GM20431 (cell line): ENCODE measurements around the gene CHN2.
"Not testable (repeated sequence)": the region's sequence is repeated elsewhere in the genome, so short reads cannot be mapped to it uniquely, and the experiment has no call there.

Experiments used
- in situ Hi-C: fragments of 300-500 bp; cut with MseI, MboI; formaldehyde crosslinking; loops from one replicate; pipeline ENCODE4 v1.15.0; 2020; ENCODE audit warnings: low sequenced_read_pairs; ENCODE audit not compliant: unreplicated experiment

Gene CHN2

DNA sequence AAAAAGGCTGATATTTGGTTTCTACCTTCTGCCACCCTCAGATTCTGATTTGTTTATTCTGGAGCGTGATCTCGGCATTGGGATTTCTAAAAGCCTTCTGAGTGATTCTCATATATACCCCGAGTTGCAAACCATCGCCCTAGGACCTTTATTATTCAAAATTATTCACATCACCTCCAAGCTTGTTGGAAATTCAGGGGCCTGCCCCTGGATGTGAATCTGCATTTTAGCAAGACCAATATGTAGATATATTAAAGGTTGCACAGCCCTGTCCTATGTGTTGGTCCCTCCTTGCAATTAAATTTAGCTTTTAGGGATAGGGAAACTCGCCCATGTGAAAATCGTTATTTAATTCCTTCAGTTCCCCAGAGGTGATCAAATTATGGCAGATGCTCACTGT, 9.0 kb upstream of the CHN2 start:
- in situ Hi-C loops, result no loop called here

DNA sequence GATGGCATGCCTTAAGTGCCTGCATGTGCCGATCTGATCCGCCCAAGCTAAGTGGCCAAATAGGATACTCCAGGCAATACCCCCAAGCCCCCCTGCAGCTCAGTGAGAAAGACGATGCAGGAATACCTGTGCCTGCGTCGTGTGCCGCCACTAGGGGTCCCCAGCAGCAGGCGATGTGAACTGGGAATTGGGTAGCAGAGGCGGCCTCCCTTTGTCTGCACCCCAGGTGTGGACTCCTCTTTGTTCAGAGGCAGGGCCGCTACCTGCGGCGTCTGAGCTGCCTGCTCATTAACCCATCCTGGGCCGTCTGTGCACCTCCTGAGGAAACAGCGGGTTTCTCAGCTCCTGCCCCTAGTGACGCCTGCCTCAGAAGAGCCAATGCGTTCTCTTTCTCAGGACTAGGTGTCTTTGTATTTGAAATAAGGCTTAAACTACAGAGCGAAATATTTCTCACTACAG, 4.8 kb upstream of the CHN2 start:
- in situ Hi-C loops, result no loop called here

DNA sequence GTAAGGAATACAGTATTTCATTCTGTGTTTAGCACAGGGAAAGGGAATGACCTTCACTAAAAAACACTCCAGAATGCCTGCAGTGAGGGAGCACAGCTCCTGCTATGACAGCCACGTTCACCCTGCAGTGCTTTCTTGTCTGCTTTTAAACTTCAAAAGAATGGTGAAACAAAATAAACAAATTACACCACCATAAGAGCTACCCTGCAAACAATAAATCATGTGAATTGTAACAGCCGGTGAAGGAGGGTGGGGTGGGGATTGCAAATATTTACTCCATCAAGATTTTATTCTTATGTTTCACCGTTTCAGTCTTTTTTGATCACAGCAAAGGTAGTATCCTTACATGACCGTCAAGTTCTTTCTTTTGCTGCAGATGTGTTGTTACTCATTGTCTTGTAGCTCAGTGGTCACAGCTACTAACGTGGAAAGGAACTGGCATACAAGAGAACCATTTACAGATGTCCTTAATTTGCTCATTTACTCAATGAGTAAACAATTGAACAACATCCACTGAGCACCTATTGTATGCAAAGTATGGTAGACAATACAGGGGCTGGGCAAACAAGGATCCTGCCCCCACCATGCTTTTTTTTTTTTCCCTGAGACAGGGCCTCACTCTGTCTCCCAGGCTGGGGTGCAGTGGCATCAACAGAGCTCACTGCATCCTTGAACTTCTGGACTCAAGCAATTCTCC, 4.1 kb upstream of the CHN2 start:
- in situ Hi-C loops, result no loop called here

DNA sequence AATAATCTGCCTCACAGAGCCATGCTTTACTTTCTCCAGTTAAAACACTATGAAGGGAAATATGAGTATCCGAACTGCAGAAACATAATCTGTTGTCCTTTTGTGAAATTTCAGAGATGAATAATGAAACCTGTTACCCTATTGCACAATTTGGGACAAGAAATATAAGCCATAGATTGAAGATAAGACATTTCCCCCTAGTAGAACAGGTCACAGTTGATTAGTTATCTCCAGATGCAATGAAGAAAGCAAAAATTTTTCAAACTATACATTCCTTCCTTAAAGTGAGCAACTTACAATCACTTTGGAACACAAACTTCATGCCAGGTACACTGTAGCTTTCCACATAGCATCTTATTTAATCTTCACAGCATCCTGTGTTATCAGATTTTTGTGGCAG, 2.3 kb upstream of the CHN2 start:
- in situ Hi-C loops, result no loop called here

DNA sequence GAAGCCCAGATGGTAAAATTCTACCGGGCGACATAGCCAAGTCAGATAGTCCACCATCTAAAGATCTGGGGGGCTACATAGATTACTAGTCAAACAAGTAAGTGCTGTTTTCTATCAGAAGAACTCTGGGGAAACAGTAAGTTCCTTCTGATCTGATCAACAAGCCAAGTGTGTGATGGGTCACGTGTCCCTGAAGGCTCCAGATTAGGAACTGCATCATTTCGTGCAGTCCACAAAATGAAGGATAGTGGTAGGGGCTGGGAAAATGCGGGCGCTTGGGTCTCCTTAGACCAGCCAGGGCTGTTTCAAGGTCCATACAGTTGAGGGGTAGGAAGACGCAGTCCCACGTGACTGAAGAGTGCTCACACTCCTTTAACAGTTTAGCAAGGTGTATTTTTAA, 1.8 kb upstream of the CHN2 start:
- in situ Hi-C loops, result no loop called here

DNA sequence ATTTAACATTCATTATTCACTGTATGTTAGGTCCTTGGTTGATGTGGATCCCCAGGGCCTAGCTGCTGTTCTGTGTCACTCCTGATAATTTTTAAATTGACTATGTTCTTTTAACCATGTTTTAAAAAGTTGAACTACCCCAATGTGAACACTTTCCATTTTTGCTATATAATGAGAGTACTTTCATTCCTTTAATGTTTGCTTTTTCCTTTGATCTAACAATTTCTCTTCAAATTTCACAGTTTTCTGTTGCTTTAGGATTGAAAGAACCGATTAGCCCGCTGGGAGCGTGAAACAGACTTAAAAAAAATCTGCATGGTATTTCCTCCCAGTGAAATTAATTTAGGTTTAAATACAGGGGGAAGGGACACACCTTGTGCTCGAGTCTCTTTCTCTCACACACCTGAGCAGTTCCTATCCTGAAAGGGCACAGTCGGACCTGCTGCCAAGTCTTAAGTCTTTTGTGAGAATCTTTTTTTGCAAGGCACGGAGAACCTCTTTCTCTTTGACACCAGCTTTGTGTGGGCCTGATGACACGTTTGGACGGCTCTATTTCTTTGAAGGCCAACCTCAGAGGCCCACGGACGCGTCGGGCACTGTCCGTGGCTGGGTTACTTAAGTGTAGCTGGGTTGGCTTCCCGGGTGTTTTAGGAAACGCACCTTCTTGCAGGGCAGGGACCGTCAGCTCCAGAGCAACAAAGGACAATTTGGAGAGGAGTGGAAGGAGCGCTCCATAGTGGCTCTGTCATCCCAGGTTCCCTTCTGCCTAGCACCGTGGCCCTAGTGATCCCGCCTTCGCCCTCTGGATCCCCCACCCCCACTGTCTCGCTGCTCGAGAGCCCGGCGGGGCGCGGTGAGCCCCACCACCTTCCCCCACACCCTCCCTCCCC, 1.0 kb upstream of the CHN2 start:
- in situ Hi-C loops, result no loop called here

DNA sequence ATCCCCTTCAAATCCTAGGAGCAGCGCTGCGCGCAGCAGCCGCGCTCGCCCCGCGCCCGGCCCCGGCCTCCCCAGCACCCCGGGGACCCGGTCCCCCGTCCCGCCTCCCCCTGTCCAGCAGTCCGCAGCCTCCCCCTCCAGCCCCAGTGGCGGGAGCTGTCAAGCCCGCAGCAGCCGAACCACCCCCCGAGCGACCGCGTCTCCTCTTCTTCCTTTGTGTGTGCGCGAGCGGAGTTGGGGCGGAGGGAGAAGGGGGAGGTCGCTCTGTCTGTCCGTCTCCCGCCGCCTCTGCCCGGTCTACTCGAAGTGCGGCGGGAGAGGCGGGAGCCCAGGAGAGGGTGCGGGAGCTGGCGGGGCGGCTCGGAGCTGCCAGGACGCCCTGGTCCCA, 375 bp upstream of the CHN2 start:
- in situ Hi-C loops, result no loop called here

DNA sequence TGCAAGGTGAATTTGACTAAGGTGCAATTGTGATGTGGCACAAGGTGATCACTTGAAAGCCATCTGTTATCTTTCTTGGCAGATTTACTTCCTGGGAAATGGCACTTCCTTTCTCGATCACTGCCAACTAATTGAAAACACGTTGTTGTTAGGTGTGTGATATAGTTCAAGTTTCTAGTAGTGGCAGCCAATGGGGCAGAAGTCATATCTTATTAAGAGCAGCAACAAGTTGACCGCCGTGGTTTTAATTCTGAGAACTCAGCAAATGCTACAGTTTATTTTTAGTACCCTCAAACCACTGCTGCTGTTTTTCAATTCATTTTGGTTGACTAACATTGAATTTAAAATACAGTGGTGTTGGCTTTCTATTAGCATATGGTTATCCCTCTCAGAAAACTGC, 1.6 kb downstream of the CHN2 start:
- in situ Hi-C loops, result no loop called here

DNA sequence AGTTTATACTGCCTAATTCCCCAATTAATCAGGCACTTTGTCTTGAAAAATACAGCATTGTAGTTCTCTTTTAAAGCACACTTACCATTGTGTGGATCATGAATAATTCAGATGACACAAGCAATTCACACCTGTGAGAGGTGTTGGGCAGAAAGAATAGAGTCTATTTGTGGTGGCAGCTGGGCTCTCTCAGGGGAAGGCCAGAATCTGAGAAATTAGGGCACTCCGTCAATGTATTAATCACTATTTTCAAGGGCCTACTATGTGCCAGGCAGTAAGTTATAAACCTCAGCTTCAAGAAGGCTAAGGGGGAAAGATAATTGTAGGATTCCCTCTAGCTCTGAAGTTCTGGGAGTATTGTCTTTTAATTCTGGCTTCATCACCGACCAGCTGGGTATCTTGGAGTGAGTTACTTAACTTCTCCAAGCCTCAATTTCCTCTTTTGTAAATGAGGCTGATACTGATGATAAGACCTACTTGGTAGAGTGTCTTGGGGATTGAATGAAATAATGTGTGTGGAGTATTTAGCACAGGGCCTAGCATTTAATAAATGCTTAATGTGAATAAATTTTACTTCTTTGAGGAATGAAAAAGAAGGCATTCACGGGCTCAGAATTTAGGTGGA, 2.5 kb downstream of the CHN2 start:
- in situ Hi-C loops, result no loop called here

DNA sequence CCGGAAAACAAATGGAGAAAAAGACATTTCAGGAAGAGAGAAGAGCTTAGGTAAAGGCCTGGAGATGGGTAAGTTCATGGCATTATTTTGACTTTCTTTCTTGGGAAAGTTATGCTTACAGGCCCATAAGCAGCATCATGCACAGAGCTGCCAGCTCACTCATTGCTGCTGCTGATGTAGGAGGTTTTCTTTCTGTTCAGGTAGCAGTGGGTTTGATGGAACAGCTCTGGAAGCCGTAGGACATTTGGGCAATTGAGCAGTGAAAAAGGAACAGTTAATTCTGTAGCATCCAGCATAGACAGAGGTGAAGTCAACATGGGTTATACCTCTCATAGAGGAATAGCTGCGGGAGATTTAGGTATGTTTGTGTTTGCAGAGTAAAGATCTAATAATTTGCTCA, 3.3 kb downstream of the CHN2 start:
- in situ Hi-C loops, result no loop called here

DNA sequence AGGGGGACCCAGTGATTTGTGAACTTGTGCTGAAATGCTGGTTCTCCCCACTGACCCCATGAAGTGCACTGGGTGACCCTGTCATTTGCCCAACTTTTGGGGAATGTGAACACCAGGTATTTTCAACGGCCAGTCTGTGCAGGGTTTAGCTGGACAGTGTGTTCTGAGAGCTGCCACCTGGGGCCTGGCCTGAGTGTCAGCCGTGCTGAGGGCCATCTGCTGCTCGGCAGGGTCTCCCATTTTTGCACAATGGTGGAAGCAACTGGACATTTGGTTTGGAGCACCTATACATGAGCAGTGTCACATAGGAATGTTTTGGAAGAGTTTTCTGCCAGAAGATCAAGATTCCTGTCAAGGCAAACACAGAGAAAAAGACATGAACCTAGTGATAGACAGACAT, 5.2 kb downstream of the CHN2 start:
- in situ Hi-C loops, result no loop called here

DNA sequence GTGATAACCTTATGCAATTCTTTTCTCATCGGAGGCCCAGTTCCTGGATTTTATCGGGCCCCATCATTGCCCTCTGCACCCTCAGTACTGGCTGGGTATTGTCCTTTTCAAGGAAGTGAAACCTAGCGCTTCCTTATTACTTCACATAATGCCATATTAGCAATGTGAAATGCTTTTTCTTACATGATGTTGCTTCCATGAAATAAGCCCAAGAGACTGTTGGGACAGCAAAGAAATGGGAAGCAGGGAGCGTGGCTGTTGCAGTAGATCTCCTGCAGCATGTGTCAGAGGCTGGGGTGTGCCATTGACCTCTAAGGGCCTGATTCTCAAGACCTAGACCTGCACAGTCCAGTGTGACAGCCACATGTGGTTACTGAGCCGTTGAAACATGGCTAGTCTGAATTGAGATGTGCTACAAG, 8.1 kb downstream of the CHN2 start:
- in situ Hi-C loops, result no loop called here

DNA sequence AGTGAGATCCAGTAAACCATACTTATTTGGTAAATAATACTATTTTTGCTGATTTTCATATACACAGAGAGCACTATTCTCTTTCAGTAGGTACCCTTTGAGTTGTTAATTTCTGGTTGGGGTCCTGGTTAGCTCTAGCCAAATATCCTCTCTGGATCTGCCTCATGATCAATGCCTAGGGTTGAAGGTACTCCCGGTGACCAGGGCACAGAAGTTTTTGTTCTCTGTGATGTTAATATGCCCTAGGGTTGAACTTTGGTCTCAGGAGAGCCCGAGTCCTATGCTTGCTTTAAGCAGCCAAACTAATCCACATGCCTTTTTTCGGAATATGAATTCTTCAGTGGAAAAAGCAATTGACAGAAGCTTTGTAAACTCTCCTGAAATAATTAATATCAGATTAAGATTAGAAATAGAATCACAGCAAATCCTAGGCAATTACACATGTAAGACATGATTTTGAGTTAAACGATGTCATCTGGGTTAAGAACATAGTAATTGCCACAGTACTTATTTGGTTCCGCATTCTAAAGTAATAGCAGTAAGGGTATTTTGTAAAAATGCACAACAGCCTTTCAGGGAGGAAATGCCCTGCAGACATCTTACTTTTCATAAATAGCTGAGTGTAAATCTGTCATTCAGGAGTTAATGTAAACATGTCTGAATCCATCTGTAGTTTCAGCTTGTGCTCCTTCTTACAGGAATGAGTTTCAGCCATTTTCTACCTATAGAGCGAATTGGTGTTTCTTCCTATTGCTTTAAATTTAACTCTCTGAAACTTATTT, 10.1 kb downstream of the CHN2 start:
- in situ Hi-C loops, result no loop called here

DNA sequence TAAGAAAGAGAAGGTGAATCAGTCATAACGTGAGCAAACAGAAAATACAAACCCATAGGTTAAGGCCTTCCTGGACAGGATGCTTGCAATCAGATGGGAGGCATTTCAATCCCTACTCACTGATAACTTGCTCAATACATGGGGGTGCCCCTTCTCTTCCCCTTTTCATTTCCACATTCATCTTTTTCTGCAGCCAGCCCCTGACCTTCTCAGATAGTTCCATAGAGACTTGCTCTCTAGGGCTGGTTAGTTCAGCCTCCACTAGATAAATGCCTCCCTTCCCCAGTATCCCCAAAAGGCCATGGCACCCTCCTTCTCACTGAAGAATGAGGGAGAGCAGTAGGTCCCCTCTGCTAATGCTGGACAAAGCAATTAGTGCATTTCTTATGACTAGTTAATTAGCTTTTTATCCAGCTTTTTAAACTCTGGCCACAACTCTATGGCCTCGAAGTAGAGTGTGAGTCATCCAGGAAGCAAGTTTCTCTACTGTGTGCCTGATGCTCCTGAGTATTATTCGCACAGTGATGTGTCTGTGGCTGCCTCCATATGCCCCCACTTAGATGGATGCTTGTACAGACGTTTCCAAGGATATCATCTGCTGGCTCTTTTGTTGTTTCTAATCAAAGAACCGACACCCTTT, 12.7 kb downstream of the CHN2 start:
- in situ Hi-C loops, result no loop called here

DNA sequence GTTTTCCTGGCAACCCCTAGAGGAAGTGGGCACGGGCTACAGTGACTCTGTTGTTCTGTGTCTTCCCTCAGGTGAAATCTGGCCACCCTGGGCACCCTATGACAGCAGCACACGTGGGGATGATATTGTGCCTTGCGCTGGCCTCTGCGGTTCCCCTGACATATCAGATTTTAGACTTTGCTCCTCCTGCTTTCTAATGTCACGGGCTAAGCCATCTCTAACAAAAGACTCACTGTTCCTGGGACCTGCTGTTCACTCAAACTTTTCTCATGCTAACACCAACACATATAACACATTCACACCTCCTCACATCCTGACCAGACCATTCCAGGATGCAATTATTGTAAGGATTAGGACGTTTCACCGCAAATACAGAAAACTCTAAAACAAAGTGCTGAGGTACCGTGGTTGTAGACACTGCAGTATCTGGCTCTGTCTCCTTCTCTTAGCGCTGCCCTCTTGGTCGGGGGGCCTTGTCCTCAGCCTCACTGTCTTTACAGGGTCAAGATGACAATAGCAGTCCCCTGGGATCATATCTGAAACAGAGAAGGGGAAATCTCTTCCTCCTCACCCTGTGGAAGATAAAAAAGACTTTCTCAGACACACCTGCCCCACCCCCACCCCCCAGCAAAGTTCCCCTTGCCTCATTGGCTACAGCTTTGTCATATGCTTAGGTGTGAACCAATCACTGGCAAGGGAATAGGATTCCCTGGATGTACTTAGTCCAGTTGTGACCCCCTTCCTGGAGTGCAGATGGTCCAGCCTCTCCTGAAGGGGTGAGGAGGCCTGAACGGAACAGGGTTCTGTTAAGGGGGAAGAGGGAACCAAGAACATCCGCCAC, 14.1 kb downstream of the CHN2 start:
- in situ Hi-C loops, result no loop called here

DNA sequence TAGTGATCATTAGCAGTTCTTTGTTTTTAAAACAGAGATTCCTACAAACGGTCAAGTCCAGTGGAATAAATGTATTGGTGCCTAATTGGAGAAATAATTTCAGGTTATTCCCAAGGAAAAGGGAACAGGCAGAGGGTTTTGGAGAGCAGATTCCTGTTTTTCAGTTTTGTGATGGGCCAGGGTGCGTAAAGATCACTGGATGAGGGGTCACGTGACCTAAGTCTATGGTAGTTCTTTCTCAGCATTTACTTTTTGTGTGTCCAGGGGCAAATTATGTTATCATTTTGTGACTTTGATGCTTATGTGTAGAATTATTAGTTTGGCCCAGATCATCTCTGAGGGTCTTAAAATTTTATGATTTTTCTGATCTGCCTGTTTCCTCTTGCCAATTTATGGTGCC, 15.2 kb downstream of the CHN2 start:
- in situ Hi-C loops, result no loop called here

DNA sequence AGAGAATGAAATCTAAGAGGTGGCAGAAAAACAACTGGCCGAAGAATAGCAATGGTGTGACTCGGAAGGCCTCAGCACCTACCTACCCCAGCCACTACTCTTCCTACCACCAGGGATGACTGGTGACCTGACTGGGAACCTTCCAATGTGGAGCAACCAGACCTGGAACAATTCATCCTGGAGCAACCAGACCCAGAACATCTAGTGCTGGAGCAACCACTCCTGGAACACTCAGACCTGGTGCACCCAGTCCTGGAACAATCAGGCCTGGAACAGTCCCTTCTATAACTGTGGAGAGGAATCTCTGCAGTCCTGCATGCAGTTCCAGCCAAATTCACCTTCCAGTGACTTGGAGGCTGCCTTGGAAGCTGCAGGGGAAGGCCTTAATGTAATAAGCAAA, 18.2 kb downstream of the CHN2 start:
- in situ Hi-C loops, result not testable (repeated sequence)

DNA sequence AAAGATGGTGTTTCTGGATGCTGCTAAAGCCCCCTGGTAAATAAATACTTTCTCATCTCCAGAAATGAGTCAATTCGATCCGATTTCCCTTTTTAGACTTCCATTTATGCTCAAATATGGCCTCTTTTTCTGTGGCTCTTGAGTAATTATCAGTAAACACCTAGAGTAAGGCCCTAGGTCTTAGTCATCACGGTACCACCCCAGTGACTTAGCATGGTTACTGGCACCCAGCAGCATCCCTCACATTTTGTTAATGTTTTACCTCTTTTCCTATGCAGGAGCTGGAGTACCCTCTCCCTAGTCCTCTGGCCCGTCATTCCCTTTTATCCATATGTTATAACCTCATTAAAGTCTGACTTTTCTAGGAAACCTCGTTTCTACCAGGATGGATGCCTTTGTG, 19.5 kb downstream of the CHN2 start:
- in situ Hi-C loops, result no loop called here

DNA sequence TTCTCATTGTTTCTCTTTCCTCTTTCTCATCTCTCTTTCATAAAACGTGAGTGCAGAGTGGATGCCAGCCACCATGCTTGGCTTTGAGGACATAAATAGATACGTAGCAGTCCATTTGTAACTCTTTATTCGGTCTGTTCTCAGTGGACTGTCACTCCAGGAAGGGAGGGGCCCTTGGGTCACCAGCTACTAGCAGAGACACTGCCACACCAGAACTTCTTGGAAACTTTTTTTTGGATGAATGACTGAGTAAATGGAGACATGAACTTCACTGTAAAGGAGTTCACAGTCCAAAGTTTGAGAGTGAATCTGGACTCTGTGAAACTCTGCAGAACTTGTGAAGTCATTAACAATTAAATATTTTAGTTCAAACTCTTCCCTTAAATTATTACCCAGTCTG, 20.2 kb downstream of the CHN2 start:
- in situ Hi-C loops, result no loop called here
